ENCODE results near the gene RPL34. TPM values are rescaled to one million over a fixed set of nuclear protein-coding genes. Genes with fewer than 3 reads are reported as not detected.

RPL34 gene
- total and polyA plus RNA-seq, 4 donors = 735 to 5,853 (median 1,671) TPM

DNA sequence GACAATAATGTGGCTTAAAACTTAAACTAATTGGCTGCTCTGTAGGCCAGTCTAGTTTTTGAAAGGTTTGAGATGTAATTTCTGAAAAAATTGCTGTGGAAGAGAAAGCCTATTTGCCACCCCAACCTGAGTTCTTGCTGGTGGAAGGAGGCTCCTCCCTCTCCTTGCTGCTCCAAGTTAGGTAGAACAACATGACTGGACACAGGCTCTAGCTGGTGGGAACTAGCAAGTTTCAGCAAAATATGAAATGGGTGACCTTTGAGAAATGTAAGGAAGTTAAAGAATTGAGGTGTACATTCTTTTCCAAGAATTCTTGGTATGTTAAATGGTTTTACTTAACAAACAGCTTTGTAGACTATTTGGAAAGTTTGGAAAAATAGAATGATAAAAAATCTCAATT lies 8.0 kb downstream of the RPL34 start:
- DNase-seq (no peak), ATAC-seq (ENCODE audit: insufficient read depth, low FRiP score) (no peak)
- no peaks in the 10 kb centered on the region for H3K27me3 ChIP-seq (ENCODE audit: control insufficient read depth in 3 of 3, insufficient read depth in 3 of 3, low read length in 2 of 3)
- H3K9me3 ChIP-seq (ENCODE audit: control insufficient read depth in 4 of 4, insufficient read depth in 3 of 4, low read length in 3 of 4) = no peaks in the 10 kb centered on the region
- no peak for TF ChIP-seq CTCF (IDR thresholded peaks at IDR 0.05; ENCODE audit: control extremely low read depth, extremely low read depth)
- H3K36me3 ChIP-seq (ENCODE audit: control insufficient read depth in 4 of 4, insufficient read depth in 4 of 4, low read length in 4 of 4) = peaks cover 28 to 46% (median 32%) of the 10 kb centered on the region in 4 donors
- H3K4me3 ChIP-seq = no peak overlapping the region
- no peak overlapping the region for H3K27ac ChIP-seq (ENCODE audit: low read depth in 1 of 2, low read length in 1 of 2)
- H3K9ac ChIP-seq (ENCODE audit: insufficient read depth in 1 of 2, low read length in 2 of 2) = no peak overlapping the region
- no peaks in the 10 kb centered on the region for H3K4me1 ChIP-seq (ENCODE audit: control insufficient read depth in 5 of 5, insufficient read depth in 5 of 5, low read length in 5 of 5)

DNA sequence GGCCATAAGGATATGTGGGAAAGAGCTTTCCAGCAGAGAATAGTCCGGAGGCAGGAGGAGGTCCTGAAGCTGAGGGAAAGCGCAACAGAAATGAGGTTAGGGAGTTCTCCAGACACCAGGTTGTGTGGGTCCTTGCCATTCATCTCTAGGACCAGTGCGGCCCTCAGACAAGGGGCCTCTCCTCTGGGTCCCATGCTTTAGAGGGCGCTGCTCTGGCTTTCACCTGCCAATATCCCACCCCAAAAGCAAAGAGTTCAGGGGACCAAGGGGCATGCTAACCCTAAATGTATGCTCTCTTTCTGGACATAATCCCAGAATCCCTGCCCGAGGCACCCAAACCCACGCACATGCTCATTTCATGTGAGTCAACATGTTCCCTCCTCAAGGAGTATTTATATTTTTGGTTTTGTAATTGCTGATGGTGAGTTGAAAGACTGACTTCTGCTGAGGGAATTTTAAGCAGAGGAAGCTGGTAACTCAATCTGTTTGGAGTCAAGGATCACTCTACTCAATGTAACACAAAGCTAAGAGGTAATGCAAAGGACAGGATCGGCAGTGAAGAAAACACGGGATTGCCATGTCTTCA lies 14.8 kb downstream of the RPL34 start:
- TF ChIP-seq CTCF (IDR thresholded peaks at IDR 0.05; ENCODE audit: control extremely low read depth, extremely low read depth) = no peak
- no peaks in the 10 kb centered on the region for H3K27me3 ChIP-seq (ENCODE audit: control insufficient read depth in 3 of 3, insufficient read depth in 3 of 3, low read length in 2 of 3)
- H3K9ac ChIP-seq (ENCODE audit: insufficient read depth in 1 of 2, low read length in 2 of 2) = no peak overlapping the region
- DNase-seq (no peak), ATAC-seq (ENCODE audit: insufficient read depth, low FRiP score) (no peak)
- H3K9me3 ChIP-seq (ENCODE audit: control insufficient read depth in 4 of 4, insufficient read depth in 3 of 4, low read length in 3 of 4) = no peaks in the 10 kb centered on the region
- H3K4me3 ChIP-seq = no peak overlapping the region
- H3K36me3 ChIP-seq (ENCODE audit: control insufficient read depth in 4 of 4, insufficient read depth in 4 of 4, low read length in 4 of 4) = peaks cover 11 to 43% (median 16%) of the 10 kb centered on the region in 4 donors
- 85 to 98% methylated on average over 8 of the region's 8 CpGs for WGBS, 2 donors
- H3K4me1 ChIP-seq (ENCODE audit: control insufficient read depth in 5 of 5, insufficient read depth in 5 of 5, low read length in 5 of 5) = no peaks in the 10 kb centered on the region
- H3K27ac ChIP-seq (ENCODE audit: low read depth in 1 of 2, low read length in 1 of 2) = no peak overlapping the region

DNA sequence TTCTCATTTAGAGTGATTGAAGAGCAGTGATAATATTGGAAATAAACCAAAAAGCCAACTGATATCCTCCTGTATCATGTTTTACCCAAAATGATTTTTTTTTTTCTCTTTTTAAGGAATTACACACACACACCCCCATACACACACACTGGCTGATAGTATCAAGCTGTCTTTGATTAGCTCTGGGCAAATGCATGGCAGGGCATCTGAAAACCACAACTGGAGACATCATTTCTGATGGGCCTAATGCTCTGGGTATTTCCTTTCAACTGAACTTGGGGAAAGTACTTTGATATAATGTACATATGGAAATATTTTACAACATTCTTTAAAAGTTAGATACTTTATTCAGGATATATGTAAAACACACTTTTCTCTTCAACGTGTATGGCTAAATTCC lies 15.9 kb downstream of the RPL34 start:
- DNase-seq (no peak), ATAC-seq (ENCODE audit: insufficient read depth, low FRiP score) (no peak)
- 81 to 86% methylated on average over 1 of the region's 1 CpG for WGBS, 2 donors
- TF ChIP-seq CTCF (IDR thresholded peaks at IDR 0.05; ENCODE audit: control extremely low read depth, extremely low read depth) = no peak
- no peaks in the 10 kb centered on the region for H3K9me3 ChIP-seq (ENCODE audit: control insufficient read depth in 4 of 4, insufficient read depth in 3 of 4, low read length in 3 of 4)
- no peaks in the 10 kb centered on the region for H3K4me1 ChIP-seq (ENCODE audit: control insufficient read depth in 5 of 5, insufficient read depth in 5 of 5, low read length in 5 of 5)
- H3K27ac ChIP-seq (ENCODE audit: low read depth in 1 of 2, low read length in 1 of 2) = no peak overlapping the region
- no peak overlapping the region for H3K4me3 ChIP-seq
- no peaks in the 10 kb centered on the region for H3K27me3 ChIP-seq (ENCODE audit: control insufficient read depth in 3 of 3, insufficient read depth in 3 of 3, low read length in 2 of 3)
- H3K36me3 ChIP-seq (ENCODE audit: control insufficient read depth in 4 of 4, insufficient read depth in 4 of 4, low read length in 4 of 4) = peaks cover 6 to 36% (median 16%) of the 10 kb centered on the region in 4 donors
- no peak overlapping the region for H3K9ac ChIP-seq (ENCODE audit: insufficient read depth in 1 of 2, low read length in 2 of 2)

DNA sequence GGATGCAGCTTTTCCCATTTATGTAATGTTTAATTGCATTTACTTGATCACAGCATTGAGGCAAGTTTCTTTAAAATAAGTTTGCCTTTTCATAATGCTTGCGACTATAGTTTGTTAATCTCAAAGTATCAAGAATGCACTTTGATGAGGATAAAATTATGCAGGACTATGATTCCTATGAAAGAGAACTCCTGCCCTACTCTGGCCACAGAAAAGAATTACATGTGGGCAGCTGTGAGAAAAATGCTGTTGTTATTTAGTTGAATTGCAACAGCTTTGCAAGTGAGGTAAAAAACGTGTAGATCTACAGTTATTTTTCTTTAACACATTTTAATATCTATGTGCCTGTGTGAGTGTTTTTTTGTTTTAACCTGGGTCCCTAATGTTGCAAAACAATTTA lies 17.5 kb downstream of the RPL34 start:
- 63 to 74% methylated on average over 2 of the region's 2 CpGs for WGBS, 2 donors
- ATAC-seq (ENCODE audit: insufficient read depth, low FRiP score) = no peak
- H3K4me1 ChIP-seq (ENCODE audit: control insufficient read depth in 5 of 5, insufficient read depth in 5 of 5, low read length in 5 of 5) = no peaks in the 10 kb centered on the region

More for the DNA sequence above, 17.5 kb downstream of the RPL34 start:
- no peak overlapping the region for H3K27ac ChIP-seq (ENCODE audit: low read depth in 1 of 2, low read length in 1 of 2)
- no peaks in the 10 kb centered on the region for H3K9me3 ChIP-seq (ENCODE audit: control insufficient read depth in 4 of 4, insufficient read depth in 3 of 4, low read length in 3 of 4)
- H3K36me3 ChIP-seq (ENCODE audit: control insufficient read depth in 4 of 4, insufficient read depth in 4 of 4, low read length in 4 of 4) = peaks cover 0 to 25% (median 12%) of the 10 kb centered on the region in 4 donors
- DNase-seq = no peak
- H3K4me3 ChIP-seq = no peak overlapping the region
- no peaks in the 10 kb centered on the region for H3K27me3 ChIP-seq (ENCODE audit: control insufficient read depth in 3 of 3, insufficient read depth in 3 of 3, low read length in 2 of 3)
- no peak for TF ChIP-seq CTCF (IDR thresholded peaks at IDR 0.05; ENCODE audit: control extremely low read depth, extremely low read depth)
- H3K9ac ChIP-seq (ENCODE audit: insufficient read depth in 1 of 2, low read length in 2 of 2) = no peak overlapping the region

Measured in lung (tissue), 12 donors.